ENCODE data around the gene HIPK4.

- TF ChIP-seq POLR2A (IDR thresholded peaks at IDR 0.05) (no peak), CTCF (IDR thresholded peaks at IDR 0.05) (no peak), POLR2AphosphoS5 (IDR thresholded peaks at IDR 0.05; ENCODE audit: insufficient read depth in 1 of 2, low read depth in 1 of 2) (no peak)
Observed at GRCh38 chr19:40383668-40384248, 6.2 kb downstream of the HIPK4 start.

Measured in vagina (tissue), 2 donors.